SW480 (cell line): ENCODE results near the gene NISCH.

Experiments
- DNase-seq: peaks from one replicate; pipeline ENCODE4 v3.0.0-alpha.2; 2016; ENCODE audit warnings: low spot score

Gene NISCH

DNA sequence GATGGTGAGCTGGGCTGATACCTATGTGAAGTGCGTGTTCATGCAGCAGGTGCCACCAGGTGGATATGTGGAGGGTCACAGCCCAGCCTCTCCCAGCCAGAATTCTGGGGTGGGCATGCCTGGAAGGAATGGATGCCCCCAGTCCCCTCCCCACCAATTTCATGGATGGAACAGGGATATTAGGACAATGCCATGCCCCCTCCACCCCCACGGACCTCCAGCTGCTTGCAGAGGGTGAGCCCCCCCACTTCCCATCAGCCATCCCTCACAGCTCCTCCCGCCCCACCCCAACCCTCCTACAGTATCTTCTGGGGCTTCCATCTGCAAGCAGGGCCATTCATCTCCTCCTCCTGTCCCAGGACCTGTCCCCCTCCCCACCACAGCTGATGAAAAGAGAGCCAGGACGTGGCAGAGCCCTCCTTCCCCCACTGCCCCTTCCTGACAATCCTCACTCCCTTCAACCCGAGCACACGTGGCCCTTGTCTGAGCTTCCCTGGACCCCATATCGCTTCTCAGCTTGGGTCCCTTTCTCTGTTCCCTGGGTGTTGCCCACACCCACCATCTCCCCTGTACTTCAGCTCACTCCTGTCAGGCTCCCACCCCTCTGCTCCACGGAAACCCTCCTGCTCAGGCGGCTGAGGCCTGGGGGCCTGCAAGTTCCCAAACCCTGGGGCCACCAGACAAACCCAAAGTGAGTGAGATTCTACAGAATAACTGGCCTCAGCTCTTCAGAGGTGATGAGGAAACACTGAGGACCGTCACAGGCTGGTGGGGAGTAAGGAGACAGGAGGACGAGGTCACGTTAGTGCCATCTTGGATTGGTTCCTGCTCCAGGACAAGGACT lies 7.7 kb upstream of the NISCH start:
- no peak for DNase-seq

DNA sequence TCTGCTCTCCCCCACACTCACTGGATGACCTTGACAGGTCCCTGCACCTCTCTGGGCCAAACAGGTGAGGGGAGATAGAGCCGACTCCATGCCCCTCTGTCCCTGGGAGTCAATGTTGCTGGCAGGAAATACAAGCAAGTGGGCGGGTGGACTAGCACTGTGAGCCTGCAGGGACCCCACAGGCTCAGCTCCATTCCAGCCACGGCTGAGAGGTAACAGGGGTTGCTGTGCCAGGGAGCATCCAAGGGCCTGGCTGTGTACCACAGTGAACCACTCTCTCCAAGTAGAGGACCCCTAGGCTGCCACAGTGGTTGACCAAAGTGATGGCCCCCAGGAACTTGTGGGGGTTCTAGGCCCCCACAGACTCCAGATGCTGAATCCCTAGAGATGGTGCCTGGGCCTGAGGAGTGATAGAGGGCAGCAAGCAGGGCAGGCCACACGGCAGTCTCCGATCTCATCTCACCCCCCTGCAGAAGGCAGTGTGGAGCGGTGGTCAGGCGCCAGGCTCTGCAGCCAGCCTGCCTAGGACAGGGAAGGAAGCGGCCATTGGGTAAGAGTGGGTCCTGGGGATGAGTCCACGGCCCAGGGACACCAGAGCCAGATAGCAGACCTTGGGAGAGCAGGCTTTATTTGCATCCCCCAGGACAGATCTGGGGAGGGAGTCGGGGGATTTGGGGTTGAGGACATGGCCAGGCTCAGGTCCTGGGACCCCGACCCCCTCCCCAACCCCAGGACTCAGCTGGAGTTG lies 4.7 kb upstream of the NISCH start:
- no peak for DNase-seq

DNA sequence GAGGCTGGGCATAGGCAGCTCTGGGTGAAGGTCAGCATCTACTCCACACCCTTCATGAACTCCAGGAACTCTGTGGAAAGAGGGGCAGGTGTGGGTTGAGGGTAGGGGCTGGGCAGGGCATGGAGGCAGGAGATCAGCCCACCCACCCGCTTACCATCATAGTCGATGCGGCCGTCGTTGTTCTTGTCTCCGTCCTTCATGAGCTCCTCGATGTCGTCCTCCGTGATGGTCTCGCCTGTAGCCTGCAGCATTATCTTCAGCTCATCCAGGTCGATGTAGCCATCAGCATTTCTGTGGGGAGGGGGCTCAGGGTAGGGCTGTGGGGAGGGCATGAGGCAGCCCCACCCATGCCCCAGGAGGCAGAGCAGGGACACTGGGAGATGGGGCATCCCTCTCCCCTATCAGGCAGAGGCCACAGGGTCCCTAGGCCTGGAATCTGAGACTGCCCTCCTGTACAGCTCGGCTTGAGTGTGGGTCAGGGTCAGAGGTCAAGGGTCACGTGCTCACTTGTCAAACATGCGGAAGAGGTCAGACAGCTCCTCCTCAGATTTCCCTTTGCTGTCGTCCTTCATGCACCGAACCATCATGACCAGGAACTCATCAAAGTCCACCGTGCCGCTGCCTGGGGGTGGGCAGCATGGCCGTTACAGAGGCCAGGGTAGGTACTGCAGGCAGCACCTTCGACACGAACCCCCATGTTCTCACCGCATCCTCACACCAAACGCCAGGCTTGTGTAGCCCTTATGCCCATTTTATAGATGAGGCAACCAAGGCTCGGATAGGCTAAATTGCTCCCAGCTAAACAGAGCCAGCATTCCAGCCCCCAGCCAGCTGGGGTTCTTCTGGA lies 3.9 kb upstream of the NISCH start:
- no peak for DNase-seq

DNA sequence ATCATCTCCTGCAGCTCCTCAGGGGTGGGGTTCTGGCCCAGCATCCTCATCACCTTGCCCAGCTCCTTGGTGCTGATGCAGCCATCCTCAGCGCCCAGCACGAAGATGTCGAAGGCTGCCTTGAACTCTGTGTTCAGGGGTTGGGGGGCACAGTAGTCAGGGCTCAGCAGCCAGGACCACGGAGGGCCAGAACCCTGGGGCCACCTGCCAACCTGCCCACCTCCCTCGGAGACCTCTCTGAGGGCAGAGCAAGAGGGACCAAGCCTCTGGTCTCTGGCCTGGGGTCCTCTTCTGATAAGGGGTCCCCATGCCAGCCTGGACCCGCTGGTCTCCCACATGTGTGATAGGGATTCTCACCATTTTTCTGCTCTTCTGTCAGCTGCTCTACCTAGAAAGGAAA lies 3.3 kb upstream of the NISCH start:
- DNase-seq, result no peak

DNA sequence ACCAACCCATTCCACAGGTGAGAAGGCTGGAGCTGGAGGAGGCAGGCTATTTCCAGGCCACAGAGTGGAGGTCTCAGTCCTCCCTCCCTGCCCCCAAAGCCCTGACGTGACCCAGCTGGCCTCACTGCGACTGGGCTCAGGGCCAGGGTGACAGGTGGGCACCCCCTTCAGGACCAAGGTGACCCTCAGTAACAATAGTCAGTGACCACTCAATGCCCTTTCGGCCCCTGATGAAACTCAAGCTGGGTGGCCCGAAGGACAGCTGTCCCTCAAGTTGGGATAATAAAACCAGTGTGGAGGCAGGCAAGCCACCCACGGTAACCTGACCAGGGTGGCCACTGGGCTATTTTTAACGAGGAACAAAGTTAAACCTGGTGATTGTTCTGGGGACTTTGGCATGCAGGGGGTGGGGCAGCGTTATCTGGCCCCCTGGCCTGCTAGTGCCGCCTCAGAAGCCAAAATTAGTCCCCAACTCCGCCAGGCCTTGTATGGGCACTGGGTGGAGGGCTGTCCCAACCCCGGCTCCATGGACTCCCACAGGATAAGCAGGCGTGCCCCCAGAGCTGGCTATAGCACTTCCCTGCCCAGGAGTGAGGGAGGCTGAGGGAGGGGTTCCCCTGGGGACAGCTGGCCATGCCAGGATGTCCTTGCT lies 2.7 kb upstream of the NISCH start:
- peak; percentile 34 for DNase-seq

DNA sequence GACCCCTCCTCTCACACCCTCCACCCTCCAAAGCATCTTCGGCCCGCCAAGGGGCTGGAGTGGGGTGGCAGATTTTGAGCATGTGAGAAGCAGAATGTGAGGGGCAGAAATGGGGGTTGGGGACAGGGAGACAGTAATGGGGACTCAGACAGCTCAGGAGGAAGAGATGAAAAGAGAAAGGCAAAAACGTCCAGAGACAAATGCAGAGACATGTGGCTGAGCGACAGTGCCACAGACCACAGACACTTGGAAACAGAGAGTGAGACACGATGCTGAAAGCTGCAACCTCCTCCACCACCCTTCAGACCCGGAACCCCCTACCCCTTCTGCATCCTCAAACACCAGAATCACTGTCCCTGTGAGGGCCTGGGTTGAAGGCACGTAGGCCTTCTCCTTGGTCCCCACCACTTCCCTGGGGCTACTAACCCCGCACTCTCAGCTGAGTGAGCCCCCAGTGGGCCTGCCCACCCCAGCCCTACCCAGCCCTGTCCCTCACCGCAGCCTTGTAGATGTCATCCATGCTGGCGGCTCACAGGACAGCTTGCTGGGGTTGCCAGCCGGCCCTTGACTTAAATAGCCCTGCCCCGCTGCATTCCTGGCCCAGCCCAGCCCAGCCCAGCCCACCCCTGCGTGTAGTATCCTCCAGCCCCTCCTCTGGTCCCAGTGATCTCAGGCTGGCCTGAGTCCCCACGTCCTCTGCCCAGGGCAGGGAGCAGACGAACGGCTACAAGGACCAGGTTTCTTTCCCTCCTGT lies 1.7 kb upstream of the NISCH start, which contains the start of gene TNNC1:
TSS of gene TNNC1 (minus strand) at position 546 of the 754 bp plus-strand sequence. CDS start at position 520, 26 bp downstream.
- DNase-seq, result no peak

DNA sequence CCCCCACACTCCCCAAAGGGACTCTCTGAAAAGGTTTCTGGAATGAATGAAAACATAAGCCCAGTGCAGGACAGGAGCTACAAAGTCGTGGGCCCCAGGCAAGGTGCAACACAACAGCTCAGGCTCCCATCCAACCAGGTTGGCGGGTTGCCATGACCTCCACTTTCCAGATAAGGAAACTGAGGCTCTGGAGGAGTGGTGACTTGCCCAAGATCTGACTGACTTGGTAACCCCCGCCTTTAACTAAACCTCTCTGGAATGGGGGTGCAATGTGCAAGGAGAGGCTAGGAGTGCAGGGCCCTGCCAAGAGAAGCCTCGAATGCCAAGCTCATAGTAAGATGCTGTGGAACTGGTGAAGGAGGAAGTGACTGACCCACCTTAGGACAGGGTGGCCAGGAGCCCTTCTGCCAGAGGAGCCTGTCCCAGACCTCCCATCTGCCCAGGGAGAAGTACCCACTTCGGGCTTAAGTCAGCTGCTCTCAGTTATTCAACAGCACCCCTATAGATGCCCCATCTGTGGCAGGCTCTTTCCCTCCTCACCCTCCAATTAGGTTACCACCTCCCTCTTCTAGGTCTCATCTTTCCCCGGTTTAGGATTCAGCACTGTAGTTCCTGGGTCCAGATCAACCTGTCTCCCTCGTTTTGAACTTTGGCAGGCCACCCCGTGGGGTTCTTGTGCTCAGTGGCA lies 1.0 kb upstream of the NISCH start:
- DNase-seq, result no peak

DNA sequence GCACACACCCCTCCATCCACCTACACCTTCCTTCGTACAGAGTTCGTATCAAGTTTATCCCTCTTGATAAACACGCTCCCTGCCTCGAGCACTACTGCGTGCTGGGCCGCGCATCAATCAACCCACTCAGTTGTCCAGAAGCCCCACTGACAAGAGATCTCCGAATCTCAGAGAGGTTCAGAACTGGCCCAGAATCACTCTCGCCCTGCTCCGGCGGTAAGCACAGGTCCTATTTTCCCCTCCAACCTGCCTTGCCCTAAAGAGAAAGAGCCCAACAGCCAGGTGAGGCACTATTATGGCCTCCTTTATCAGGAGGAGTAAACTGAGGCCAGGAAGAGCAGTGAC lies 494 bp upstream of the NISCH start:
- DNase-seq, result no peak

DNA sequence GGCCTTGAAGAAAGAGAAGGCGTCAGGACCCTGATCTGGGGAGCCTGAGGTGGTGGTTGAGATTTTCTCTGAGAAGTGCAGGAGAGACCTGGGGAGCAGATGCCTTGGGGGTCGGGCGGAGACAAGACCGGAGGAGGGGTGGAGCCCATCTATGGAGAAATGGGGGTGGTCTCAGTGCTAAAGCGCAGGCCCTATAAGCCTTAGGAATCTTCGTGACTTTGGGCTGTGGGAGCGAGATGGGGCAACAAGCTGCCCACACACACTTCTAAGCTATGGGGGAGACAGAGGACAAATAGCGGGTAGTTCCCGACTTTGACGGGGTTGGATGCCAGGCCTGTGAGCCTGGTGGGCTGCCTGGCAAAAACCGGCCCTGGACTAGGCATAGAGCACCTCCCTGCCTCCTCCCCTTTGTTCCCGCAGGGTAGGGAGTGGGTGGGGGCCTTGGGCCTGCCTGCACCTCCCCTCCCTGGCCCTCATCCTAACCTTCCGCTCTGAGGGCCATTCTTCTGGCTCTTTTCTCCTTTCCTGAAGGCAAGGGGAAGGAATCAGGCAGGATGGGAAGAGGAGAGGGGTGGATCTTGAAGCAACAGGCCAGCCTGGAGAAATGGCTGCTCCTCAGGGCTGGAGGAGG lies 880 bp downstream of the NISCH start:
- no peak for DNase-seq

DNA sequence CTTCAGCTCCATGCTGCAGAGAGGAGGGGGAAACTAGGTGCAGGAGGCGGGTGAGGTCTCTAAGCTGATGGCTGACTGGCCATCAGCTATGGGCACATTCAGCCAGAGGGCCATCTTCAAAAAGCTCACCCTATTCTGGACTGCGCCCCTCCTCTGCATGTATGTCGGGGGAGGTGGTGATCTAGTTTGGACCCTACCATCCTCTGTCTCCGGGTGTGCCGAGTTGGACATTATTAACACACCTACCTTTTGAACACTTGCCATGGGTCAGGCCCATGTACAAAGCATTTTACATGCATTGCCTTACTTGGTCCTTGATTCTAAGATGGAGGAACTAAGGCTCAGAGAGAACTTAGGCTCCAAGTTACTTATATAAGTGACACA lies 1.4 kb downstream of the NISCH start:
- DNase-seq, result no peak

DNA sequence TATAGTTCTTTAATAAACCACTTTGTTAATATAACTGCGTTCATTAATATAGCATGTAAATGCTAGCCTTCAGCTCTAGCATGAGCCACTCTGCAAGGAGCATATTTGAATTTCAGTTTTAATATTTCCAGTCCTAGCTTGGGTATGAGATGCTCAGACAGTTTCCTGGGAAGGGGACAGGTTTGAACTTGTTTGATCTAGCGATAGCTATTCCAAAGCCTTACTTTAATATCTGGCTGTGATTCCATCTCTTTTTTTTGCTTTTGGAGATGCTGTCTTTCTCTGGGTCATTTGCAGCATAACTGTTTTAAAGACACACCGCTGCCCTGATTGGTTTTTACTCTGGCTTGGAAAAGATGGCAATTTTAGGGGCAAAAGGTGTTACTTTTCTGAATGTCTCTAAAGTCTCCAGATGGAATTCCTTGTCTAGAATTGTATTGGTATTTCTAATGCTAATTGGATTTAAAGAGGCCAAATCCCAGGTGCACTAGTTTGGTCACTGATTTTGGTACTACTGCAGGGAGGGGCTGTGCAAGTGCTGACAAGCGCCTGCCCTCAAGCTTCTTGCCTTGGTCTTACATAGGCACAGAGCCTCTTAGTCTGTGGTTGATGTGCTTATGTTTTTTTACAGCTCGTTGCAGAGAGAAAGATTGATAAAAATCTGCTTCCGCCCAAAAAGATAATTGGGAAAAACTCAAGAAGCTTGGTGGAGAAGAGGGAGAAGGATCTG lies 2.8 kb downstream of the NISCH start:
- DNase-seq, result no peak

DNA sequence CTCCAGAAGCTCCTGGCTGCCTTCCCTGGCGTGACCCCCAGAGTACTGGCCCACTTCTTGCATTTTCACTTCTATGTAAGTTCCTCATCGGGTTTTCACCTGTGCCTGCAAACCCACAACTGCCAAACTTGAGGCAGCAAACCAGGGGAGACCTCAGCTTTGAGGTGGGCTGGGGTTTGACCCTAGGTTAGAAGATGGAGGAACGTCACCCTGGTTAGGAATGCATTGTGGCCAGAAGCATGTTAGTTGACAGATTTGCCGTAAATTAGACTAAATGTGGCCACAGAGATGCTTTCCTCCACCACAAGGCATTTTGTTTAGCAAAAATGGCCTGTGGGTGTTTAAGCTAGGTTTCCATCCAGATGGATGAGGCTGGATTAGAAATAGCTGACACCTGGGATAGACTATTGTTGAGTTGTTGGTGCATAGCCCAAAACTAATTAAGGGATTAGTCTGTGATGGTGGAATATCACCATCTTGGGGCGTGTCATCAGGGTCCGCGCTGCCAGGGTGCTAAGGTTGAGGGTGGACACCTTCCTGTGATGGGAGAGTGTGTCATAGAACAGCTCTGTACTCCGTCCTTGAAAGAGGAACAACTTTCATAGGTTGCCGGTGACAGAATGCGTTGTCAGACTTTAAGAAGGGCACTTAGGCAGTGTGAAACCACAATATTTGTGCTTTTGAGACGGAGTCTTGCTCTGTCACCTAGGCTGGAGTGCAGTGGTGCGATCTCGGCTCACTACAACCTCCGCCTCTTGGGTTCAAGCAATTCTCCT lies 3.6 kb downstream of the NISCH start:
- DNase-seq, result no peak

DNA sequence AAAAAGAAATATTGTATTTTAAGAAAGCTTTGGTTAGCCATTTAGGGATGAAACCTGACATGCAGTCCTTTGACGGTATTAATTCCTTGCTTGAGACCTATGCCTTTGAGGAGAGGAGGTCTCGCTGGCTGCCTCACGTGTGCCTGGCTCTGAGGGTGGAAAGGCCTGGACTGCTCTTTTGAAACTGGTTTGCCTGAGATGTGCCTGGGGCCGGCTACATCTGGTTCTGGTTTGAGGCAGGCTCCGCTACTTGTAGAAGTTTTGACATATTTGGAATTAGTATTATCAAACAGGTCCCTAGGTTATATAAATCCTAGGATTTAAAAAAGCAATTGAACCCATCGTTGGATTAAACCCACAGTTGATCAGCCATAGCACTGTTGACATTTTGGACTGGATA lies 6.5 kb downstream of the NISCH start:
- no peak for DNase-seq

DNA sequence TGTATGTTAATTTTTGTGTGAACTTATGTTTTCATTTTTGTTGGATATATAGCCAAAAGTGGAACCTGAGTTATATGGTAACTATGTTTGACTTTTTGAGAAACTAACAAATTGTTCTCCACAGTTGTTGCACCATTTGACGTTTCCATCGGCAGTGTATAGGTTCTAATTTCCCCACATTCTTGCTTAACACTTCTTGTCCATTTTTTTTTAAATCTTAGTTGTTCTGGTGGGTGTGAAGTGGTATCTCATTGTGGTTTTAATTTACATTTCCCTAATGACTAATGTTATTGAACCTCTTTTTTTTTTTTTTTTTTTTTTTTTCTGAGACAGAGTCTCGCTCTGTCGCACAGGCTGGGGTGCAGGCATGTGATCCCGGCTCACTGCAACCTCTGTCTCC lies 8.0 kb downstream of the NISCH start:
- no peak for DNase-seq

DNA sequence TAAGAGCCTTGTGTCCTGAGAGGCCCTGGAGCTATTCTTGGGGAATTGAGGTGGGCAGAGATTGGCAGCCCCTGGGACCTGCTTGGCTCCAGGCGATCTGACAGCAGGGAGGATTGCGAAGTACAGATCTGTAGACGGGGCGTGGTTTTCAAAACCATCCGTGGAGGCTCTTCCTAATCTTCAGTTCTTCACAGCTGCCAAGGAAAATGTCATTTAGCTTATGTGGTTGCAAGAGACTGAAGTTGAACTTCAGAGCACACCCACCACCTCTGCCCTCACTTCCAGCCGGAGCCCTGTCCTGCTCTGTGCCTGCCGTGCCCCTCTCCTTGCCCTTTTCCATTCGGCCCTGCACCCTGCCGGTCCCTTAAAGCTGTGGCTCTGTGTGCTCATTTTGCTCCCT lies 12.9 kb downstream of the NISCH start:
- no peak for DNase-seq

DNA sequence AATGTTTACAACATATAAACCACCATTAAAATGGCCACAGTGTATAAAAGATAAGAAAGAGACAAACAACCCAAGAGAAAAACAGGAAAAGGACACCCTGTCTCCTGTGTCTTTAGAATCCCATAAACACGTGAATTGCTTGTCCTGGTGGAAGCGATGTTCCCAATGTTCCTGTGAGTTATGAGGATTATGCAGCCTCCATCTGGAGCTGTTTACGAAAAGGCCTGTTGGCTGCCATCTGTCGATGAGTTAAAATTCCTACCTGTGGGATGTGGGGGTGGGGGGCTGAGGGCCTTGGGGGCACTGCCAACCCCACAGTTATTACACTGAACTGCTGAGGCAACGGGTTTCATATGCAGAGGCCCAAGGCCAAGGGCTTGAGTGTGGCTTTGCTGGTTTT lies 13.6 kb downstream of the NISCH start:
- no peak for DNase-seq

DNA sequence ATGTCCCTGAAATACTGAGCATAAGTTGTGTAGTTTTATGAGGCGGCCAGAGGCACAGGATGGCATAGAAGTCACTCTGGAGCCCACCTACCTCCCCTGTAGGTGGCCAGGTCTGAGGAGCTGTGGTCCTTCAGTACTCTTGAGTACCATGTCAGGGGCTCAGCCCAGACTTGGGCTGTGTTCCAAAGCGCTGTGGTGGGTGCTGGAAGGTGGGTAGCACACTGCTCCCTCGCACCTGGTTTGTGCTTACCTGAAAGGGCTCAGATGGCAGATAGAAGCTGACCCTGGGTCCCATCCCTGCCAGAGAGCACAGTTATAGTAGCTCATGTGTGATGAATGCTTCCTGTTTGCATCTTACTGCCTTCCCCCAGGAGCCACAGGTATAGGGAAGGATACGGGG lies 15.5 kb downstream of the NISCH start:
- no peak for DNase-seq

DNA sequence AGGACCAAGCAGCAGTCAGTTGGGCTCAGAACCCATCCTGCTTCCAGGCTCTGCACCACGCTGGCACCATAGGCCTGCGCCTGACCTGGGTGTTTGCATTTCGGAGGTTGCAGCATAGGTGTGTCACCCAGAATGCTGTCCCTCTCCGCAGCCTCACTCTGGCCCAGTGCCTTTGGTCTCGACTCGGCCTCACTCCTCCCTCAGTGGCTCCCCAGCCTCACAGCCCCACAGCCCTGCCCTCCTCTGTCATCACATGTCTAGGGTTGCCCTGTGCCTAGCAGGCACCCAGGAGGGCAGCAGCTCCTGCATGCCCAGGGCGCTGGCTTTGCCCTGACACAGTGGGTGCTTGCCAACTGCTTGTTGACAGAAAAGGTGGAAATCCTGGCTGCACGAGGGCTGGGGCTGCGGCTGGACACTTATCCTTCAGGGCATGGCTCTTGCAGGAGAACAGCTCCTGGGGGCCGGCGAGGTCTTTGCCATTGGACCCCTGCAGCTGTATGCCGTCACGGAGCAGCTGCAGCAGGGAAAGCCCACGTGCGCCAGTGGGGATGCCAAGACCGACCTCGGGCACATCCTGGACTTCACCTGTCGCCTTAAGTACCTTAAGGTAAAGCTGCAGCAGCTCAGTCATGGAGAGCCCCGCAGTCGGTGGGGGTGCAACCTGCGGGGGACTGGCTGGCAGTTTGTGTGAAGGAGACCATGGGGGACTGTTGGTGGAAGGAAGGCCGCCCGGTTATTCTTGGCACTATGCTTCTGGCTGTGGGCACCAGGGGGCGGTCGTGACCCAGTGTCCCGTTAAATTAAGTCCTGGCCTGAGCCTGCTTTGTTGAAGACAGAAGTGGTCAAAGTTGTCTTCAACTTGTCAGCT lies 16.2 kb downstream of the NISCH start:
- peak; percentile 37 for DNase-seq
